Measurements from ENCODE around the gene USP3. TPM values are rescaled to one million over a fixed set of nuclear protein-coding genes. Genes with fewer than 3 reads are reported as not detected.

USP3 gene
- total RNA-seq, 1 donor from 2014 or later: 62.5 TPM

DNA sequence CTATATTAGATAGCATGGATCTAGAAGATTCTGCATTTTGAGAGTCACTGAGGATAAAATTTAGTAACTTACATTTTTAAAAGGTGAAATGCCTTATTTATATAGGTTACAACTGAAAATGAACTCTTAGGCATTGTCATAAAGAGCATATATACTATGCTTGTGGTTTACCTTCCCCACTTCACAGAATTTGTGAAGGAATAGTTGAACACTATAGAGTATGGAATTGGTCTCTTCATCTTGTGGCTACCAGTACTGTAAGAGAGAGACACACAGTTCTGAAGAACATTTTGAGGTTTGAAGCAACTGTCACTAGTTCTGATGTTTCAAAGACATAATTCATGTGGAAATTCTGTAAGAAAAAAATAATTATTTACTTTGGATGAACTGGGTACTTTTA is 51.1 kb downstream of the USP3 start:
- H3K4me1 ChIP-seq: peaks cover 27% of the 10 kb centered on the region
- H3K27me3 ChIP-seq: no peaks in the 10 kb centered on the region
- peaks cover 48% of the 10 kb centered on the region for H3K36me3 ChIP-seq
- no peak overlapping the region for H3K4me3 ChIP-seq
- ATAC-seq: no peak
- H3K27ac ChIP-seq: no peak overlapping the region
- TF ChIP-seq, protein P1, sequence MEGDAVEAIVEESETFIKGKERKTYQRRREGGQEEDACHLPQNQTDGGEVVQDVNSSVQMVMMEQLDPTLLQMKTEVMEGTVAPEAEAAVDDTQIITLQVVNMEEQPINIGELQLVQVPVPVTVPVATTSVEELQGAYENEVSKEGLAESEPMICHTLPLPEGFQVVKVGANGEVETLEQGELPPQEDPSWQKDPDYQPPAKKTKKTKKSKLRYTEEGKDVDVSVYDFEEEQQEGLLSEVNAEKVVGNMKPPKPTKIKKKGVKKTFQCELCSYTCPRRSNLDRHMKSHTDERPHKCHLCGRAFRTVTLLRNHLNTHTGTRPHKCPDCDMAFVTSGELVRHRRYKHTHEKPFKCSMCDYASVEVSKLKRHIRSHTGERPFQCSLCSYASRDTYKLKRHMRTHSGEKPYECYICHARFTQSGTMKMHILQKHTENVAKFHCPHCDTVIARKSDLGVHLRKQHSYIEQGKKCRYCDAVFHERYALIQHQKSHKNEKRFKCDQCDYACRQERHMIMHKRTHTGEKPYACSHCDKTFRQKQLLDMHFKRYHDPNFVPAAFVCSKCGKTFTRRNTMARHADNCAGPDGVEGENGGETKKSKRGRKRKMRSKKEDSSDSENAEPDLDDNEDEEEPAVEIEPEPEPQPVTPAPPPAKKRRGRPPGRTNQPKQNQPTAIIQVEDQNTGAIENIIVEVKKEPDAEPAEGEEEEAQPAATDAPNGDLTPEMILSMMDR (IDR thresholded peaks at IDR 0.05): no peak
- no peaks in the 10 kb centered on the region for H3K9me3 ChIP-seq
- DNase-seq: no peak
- intact Hi-C loops (cut with DNase I): no loop called here

DNA sequence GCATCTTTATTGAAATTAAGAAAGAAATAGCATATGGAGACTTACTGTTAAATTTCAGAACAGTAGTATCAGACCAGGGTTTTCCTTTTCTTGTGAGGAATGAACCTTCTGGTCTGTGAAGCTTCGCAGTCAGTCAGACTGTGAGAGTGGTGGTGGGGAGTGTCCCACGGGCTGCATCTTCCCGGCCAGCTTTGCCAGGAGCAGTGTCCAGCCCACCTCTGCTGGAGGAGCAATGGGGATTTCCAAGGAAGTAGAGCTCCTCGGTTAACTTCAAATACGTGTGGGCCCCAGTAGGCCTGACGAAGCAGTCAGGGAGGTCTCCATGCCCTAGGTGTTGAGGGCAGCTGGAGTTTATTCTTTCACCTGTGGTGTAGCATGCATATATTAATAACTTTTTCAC is 51.9 kb downstream of the USP3 start:
- peaks cover 56% of the 10 kb centered on the region for H3K36me3 ChIP-seq

DNA sequence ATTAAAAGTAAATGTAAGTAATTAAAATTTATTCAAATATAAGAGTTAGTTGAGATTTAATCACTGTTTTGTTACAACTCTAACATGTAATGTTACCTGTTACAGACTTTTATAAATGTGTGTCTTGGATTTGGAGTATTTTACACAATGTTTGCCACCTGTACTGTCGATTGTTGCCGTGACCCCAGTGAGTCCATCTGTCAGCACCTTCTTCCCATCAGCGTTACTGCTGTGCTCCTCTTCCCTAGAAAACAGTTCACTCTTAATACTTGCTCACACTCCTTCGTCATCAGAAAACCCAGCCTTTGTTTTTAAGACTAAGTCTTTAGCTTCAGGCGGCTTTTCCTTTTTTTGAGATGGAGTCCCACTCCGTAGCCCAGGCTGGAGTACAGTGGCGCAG is 52.3 kb downstream of the USP3 start:
- no peaks in the 10 kb centered on the region for H3K9me3 ChIP-seq
- TF ChIP-seq, protein P1 (IDR thresholded peaks at IDR 0.05): no peak
- peaks cover 26% of the 10 kb centered on the region for H3K4me1 ChIP-seq
- intact Hi-C loops (cut with DNase I): no loop called here
- H3K36me3 ChIP-seq: peaks cover 61% of the 10 kb centered on the region
- no peak overlapping the region for H3K4me3 ChIP-seq
- H3K27me3 ChIP-seq: no peaks in the 10 kb centered on the region
- H3K27ac ChIP-seq: no peak overlapping the region
- DNase-seq (no peak), ATAC-seq (no peak)

More for the DNA sequence above, 51.9 kb downstream of the USP3 start:
- peaks cover 27% of the 10 kb centered on the region for H3K4me1 ChIP-seq
- no peak overlapping the region for H3K4me3 ChIP-seq
- intact Hi-C loops (cut with DNase I): no loop called here
- no peak overlapping the region for H3K27ac ChIP-seq
- no peak for DNase-seq
- TF ChIP-seq, protein P1 (IDR thresholded peaks at IDR 0.05): no peak
- no peak for ATAC-seq
- no peaks in the 10 kb centered on the region for H3K9me3 ChIP-seq
- no peaks in the 10 kb centered on the region for H3K27me3 ChIP-seq

DNA sequence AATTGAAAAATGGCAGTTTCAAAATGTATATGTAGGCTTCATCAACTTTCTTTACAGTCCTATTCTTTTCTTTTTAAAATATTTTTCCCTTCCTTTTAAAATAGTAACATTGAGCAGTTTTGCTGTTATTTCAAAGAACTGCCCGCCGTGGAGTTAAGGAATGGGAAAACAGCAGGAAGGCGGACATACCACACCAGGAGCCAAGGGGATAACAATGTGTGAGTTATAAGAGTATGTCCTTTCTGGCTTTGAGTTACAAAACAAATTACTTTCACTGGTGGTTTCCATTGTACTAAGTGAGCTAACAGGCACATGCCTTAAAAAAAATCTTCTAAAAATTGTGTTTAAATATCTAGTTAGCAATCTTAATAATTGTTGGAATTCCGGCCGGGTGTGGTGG is 55.4 kb downstream of the USP3 start:
- H3K36me3 ChIP-seq: peaks cover 89% of the 10 kb centered on the region

DNA sequence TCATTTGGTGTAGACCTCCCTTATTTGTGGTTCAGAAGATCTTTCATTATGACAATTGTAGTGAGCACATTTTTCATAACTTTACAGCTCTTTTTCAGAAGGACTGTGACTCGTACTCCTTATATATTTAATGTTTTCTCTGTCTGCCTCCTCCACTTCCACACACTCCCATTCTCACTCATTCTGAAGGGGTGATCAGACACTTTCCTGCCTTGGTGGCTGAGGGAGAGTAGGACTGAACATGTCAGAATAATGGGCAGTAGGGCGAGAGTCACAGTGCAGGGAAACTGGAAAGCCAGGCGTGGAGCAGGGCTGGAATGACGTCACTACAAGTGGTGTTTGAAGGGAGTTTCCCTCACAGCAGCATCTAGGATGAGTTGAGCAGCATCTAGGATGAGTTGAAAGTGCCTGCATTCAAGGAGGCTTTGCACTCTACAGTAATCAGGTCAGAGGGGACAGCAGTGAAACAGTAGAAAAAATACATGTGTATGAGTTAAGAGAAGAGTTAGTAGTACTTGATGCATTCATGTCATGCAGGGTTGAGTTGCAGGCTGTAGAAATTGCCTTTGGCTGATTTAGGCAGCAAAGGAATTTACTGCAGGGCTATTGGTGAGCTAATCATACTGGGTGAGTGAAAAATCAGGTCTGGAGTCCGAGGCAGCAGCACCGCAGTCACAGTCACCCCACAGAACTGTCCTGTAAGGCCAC is 56.5 kb downstream of the USP3 start:
- TF ChIP-seq, protein P1 (IDR thresholded peaks at IDR 0.05): no peak
- Histone ChIP-seq H3K27ac (no peak overlapping the region), H3K27me3 (no peaks in the 10 kb centered on the region), H3K4me3 (no peak overlapping the region), H3K4me1 (no peaks in the 10 kb centered on the region), H3K9me3 (no peaks in the 10 kb centered on the region), H3K36me3 (peaks cover 91% of the 10 kb centered on the region)
- ATAC-seq: no peak
- no peak for DNase-seq
- intact Hi-C loops (cut with DNase I): no loop called here

More for the DNA sequence above, 55.4 kb downstream of the USP3 start:
- no peak overlapping the region for H3K4me3 ChIP-seq
- TF ChIP-seq, protein P1 (IDR thresholded peaks at IDR 0.05): no peak
- no peaks in the 10 kb centered on the region for H3K4me1 ChIP-seq
- ATAC-seq (no peak), DNase-seq (no peak)
- intact Hi-C loops (cut with DNase I): no loop called here
- H3K9me3 ChIP-seq: no peaks in the 10 kb centered on the region
- no peak overlapping the region for H3K27ac ChIP-seq
- no peaks in the 10 kb centered on the region for H3K27me3 ChIP-seq

Measured in upper lobe of right lung (tissue), 1 donor.